Glomerular visceral epithelial cell (primary cell): ENCODE results near the gene FBXO28.

Experiments used
- DNase-seq: peaks from one replicate; pipeline ENCODE4 v3.0.0-alpha.2; 2016; ENCODE audit errors: extremely low spot score

Gene FBXO28

DNA sequence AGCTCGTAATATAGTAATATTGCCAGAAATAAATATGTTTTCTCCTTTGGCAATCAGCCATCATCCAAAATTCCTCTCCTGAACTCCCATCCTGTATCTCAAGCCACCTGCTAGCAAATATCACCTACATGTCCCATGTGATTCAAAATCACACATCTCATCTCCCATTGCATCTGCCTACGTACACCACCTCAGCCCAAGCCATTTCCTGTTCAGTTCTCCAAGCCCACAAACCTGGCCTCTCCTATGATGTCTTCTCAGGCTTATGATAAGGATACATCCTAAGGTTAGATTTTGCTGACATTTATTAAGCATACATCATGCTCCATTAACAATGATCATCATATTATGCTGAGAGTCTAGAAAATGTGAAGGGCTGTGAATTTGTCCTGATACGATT lies 37.2 kb downstream of the FBXO28 start:
- DNase-seq: no peak

DNA sequence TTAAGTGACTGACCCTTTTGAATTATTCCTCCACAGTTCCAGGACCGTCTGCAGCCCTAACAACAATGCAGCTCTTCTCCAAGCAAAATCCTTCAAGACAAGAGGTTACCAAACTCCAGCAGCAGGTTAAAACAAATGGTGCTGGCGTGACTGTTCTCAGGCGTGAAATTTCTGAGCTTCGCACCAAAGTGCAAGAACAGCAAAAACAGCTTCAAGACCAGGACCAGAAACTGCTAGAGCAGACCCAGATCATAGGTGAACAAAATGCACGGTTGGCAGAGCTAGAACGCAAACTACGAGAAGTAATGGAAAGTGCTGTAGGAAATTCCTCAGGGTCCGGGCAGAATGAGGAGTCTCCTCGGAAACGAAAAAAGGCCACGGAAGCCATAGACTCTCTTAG lies 43.4 kb downstream of the FBXO28 start:
- no peak for DNase-seq

DNA sequence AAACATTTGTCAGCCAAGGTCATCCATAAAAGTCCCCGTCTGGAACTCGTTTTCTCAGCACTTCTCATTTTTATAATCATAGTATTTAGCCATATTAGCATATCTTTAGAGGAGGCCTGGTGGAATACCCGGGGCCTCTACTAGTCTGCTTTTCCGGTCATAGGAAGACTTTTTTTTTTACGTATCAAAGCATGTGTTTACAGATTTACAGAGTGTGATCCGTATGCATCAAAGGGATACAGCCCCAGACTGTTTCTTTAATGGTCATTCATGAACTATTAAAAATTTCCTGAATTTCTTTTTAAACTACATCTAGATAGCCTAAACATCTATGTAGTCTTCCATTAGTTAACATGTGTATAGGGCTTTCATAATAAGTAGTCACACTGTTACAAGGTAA lies 45.6 kb downstream of the FBXO28 start:
- no peak for DNase-seq

DNA sequence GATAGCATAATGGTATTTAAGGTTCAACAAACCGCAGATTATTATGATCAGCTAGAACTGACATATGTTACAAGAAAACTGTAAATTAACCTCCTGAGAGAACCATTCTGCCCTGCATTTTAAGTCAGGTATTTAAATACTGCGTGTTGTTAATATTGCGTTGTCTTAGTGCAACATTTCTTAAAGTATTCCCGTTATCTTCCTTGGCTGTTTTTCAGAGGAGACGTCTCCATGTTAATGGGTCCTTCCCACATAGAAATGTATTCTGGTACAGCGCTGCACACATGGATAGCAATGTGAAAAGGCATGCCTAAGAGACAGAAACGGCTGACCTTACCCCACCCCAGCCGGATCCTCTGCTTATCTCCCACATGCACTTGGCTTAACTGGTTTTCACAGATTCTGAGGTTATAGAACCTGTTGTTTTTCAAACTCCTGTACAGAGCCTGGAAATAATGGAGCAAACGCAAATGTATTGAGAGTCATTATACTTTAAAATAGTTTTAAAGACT lies 46.3 kb downstream of the FBXO28 start:
- no peak for DNase-seq

DNA sequence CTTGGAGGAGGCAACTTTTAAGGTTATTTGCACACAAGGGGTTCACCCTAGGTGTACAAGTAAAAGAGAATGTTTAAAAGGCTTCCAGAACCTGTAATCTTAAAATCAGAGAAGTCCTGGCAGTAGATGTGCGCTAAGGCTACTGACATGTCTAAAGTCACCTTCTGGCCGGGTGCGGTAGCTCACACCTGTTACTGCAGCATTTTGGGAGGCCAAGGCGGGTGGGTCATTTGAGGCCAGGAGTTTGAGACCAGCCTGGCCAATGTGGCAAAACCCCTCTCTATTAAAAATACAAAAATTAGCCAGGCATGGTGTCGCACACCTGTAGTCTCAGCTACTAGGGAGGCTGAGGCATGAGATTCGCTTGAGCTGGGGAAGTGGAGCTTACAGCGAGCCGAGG lies 48.9 kb downstream of the FBXO28 start:
- no peak for DNase-seq

DNA sequence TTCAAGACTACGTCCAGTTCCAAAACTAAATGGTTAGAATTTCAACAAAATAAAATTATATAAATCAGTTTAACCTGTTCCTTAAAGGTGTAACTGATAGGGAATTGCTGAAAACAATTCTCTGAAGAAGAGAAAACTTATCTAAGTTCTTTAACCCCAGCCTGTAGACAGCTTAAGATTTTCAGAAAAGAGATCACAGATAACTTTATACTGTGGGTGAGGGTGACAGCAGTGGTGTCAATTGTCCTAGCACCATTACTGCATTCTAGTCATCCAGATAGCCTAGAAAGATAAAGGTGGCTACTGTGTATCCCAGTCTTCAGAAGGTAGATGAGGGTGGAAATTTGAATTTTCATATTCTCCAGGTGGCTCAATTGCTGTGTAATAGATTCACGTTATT lies 49.4 kb downstream of the FBXO28 start:
- DNase-seq: no peak

DNA sequence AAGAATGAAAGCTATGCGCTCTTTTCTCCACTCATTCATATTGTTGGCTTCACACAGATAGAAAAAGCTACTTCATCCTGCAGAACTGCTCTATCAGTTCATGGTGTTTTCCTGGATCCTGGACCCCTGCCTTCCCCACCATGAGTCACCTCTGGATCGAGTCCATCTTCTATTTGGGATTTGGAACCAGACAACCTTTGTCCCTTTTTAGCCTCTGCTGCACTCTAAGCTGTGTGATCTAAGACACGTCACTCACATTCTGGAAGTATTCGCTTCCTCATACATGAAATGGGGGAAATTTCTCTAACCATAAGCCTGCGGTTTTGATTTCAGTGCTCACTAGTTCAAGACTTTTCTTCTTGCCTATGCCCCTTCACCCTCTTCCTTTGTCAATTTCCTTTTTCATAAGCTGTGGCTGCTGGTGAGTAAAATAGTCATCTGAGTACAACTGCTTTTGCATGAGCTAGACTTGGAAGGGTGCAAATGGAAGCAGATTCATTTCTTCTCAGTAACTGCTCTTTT lies 55.0 kb downstream of the FBXO28 start:
- DNase-seq: peak; percentile 92

DNA sequence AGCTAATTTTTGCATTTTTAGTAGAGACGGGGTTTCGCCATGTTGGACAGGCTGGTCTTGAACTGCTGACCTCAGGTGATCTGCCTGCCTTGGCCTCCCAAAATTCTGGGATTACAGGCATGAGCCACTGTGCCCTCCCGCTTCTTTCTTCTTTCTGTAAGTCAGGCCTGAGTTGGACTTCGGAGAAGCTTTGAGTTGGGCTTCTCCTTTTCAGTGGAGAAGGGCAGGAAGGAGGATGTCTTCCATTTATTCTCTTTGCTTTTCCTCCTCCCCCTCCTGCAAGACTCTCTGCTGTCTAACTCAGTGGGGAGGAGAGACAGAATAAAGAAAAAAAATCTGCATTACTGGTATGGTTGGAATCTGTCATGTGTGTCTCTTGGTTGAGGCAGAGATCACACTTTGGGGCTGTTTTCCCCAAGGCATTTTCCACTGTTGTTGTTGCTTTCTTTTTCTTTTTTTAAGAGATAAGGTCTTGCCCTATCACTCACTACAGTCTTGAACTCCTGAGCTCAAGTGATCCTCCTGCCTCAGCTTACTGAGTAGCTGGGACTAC lies 55.9 kb downstream of the FBXO28 start:
- DNase-seq: no peak

DNA sequence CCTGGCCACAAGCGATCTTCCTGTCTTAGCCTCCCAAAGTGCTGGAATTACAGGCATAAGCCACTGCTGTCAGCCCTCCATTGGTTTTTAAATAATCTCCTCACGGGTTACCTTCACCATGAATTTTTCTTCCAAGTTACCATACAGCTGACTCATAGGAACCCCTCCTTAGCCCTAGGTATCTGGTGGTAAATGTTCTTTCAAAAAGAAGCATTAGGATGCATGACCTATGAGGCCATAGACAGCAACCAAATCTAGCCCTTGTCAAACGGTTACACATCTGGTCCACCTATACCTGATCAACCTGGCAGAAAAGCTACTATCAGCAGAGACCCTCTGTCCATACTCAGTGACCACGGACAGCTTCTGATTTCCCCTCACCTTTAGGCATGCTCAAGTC lies 56.4 kb downstream of the FBXO28 start:
- DNase-seq: no peak

DNA sequence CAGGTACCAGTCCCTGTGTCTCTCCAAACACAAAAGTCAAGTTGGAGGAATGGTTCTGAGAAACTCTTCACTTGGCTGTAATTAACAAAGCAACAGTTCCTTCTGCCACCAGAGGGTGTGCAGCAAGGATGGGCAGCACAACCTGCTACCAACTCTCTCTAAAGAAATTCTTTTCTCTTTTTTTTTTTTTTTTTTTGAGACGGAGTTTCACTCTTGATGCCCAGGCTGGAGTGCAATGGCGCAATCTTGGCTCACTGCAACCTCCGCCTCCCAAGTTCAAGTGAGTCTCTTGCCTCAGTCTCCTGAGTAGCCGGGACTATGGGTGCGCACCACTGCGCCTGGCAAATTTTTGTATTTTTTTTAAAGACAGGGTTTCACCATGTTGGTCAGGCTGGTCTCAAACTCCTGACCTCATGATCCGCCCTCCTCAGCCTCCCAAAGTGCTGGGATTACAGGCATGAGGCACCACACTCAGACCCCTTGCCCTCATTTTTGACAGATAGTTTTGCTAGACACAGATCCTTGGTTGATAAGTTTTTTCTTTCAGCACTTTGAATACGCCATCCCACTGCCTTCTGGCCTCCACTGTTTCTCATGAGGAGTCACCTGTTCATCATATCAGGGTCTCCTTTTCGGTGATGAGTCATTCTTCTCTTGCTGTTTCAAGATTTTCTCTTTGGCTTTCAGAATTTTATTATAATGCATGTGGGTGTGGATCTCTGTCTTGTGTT lies 57.0 kb downstream of the FBXO28 start:
- peak; percentile 25 for DNase-seq

DNA sequence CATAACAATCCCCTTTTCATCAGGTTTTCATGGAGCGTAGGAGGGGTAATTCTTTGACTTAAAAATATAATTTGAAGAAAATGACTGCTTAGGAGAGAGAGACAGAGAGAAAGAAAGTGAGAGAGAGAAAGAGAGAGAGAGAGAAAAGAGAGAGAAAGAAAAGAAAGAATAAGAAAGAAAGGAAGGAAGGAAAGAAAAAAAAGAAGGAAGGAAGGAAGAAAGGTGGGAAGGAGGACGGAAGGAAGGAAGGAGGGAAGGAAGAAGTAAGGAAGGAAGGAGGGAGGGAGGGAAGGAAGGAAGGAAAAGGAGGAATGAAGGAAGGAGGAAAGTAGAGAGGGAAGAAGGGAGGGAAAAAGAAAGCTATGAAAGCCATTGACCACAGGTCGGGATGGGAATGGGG lies 58.3 kb downstream of the FBXO28 start:
- no peak for DNase-seq

DNA sequence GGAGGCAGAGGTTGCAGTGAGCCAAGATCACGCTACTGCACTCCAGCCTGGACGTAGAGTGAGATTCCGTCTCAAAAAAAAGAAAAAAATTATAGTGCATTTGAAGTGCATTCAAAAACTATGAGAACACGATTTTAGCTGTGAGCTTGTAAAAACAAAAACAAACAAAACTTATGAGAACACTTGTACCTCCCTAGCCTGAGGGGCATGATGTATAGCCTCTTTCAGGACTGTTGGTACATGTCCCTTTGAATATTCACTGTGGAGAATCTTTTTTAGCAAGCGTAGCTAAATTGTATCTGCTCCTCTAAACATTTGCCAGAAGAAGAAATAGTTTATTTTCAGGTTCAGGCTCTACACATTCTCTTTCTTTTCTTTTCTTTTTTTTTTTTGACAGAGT lies 59.6 kb downstream of the FBXO28 start:
- no peak for DNase-seq

DNA sequence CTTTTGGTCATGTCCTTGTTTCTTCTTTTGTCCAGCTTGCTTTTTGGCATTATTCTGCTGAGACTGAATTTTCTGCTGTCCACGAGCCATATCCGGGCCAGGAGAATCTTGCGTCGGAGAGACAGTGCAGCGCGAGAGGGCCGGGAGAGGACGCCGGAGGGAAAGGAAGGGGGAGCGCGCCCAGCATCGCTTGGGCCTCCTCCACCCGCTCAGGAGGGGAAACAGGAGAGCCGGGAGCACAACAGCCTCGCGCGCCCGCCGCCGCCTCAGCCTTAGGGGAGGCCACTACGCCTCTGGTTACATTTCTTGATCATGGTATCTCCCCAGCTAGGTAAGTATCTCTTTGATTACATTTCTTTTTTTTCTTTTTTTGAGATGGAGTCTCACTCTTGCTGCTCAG lies 61.7 kb downstream of the FBXO28 start:
- peak; percentile 22 for DNase-seq

DNA sequence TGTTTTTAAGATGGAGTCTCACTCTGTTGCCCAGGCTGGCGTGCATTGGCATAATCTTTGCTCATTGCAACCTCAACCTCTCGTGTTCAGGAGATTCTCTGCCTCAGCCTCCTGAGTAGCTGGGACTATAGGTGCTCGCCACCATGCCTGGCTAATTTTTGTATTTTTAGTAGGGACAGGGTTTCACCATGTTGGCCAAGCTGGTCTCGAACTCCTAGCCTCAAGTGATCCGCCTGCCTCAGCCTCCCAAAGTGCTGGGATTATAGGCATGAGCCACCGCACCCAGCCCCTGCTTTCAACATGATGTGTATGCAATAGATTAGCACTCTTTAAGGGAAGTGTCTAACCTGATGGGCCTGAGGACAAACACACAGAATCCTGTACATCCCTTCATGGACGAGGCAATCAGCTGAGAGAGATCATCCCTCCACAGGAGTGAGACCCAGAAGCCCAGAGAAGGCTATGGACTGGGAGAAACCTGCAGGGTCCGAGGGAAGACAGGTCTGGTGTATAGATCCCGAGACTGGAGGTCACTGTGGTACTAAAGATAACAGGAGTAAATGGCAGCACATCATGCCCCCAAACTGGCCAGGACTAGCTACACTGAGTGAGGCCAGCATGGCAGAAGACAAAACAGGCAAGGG lies 63.6 kb downstream of the FBXO28 start:
- DNase-seq: no peak

DNA sequence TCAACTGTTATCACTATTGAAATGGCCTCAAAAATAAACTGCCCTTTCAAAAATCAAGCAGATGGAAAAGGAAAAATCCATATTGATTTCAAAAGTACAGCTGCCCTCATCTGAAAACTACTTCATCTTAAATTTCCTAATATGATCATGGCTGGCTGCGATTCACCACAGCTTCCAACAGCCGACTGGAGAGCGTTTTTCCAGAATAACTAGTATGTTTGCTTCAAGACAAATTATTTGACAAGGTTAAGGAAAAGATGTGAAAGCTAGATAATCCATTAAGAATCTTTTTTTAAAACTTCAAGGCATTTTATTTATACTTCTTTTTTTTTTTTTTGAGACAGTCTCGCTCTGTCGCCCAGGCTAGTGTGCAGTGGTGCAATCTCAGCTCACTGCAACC lies 65.0 kb downstream of the FBXO28 start:
- DNase-seq: no peak

DNA sequence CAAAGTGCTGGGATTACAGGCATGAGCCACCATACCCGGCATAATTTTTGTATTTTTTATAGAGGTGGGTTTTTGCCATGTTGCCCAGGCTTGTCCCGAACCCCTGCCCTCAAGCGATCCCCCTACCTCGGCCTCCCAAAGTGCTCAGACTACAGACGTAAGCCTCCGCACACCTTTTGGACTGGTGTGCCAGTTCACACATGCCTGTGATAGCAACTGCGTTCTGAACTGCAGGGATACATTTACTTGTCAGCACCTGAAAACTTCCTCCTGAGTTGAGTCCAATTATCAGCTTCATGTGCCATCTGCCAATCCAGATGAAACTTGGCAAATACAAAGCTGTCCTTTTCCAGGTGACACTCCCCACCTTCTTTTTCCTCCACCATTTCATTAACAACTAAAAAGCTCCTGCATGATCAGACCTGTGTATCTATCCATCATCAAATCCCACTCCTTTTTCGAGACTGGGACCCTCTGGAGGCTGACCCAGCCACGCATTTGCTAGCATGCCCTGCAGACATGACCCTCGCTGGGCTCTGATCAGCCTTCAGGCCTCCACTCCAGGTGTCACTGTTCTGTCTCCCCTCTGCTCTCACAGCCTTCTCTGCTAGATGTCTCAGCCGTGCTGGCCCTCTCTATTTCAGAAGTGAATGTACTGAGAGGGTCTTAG lies 67.0 kb downstream of the FBXO28 start:
- no peak for DNase-seq

DNA sequence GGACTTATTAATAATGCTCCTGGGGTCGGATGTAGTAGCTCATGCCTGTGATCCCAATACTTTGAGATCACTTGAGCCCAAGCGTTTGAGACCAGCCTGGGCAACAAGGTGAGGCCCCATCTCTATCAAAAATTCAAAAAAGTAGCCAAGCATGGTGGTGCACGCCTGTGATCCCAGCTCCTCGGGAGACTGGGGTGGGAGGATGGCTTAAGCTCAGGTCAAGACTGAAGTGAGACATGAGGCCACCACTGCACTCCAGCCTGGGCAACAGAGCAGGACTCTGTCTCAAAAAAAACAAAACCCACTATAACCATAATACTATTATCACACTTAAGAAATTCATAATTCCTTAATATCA lies 67.5 kb downstream of the FBXO28 start:
- DNase-seq: no peak

DNA sequence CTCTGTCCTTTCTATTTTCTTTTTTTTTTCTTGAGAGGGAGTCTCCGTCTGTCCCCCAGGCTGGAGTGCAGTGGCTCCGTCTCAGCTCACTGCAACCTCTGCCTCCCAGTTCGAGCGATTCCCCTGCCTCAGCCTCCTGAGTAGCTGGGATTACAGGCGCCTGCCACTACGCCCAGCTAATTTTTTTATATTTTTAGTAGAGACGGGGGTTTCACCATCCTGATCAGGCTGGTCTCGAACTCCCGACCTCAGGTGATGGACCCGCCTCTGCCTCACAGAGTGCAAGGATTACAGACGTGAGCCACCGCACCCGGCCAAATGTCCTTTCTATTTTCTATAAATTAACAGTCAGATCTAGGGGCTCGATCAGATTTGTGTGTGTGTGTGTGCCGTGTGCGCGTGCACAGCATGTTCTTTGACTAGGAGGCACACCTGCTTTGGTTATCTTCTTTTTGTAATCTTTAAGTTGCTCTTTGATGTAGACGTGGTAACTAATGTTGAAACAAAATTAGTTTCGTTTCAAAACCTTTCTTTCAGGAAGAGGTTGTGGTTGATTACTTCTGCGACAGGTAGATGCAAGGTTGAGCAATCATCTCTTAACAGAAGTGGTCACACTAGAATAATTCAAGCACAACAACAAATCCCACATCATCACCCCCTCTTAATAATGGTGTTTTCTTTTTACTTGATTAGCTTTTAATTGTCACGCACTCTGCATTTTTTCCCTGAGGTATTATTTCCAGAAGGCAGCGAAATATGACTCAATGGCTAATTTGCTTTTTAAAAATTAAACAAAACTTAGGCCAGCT lies 68.3 kb downstream of the FBXO28 start:
- DNase-seq: peak; percentile 30

DNA sequence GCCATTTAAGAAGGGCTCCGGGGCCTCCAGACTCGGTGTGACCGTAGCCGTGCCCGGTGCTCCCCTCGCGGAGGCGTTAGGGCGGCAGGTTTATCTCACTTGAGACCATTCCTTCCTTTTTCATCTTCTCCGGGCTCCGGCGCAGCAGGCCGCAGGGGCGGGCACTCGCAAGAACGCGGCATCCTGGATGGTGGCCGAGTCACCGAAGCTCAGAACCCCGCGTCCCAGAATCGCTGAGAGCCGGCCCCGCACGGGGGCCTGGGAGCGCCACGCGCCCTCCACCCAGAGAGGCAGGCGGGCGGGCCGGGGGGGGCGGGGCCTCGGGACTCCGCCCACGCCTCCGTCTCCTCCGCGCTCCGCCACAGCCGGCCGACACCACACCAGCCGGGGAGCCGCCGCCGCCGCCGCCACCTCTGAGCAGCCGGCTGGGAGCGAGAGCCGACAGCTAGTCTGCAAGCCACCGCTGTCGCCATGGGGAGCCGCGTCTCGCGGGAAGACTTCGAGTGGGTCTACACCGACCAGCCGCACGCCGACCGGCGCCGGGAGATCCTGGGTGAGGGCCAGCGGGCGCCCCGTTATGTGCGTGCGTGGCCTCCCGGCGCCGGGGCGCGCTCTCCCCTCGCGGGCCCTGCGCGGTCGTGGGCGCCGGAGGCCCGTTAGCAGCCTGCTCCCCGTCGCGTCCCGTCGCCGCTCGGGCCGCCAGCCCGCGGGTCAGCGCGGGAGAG lies 69.1 kb downstream of the FBXO28 start, which contains the start of gene DEGS1:
DEGS1 (plus strand) TSS at position 375 of the 725 bp plus-strand sequence; CDS start at position 472, 97 bp downstream.
- peak; percentile 90 for DNase-seq

DNA sequence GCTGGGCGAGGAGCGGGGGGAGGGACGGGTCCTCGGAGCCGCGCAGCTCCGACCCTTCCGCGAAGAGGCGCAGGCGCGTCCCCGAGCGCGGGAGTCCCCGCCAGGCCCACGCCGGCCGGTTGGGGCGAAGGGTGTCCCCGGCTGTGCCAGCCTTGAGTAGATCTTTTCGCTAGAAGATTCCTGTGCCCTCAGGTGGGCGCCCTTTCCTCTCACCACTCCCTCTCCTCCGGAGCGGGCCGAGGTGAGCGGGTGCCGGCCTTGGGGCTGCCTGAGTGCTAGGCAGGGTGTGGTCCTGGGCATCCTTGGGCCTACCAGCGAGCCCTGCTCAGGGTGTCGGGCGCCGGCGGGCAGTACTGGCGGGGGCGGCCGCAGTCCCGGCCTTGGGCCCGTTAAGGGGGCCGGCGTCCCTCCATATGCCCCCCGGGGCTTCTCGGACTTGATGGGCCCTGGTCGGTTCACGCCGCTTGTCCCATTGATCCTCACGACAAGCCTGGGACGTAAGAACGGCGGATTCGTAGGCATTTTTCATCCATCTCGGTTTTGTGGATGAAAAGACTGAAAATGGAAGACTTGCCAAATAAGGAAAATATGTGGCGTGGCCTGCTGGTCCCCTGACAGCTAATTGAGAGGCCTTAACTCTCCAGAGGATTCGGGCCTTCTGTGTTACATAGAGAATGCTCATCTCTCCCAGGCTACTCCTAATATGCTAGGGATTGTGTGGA lies 69.8 kb downstream of the FBXO28 start:
- DNase-seq: peak; percentile 69
